Skeletal muscle satellite cell (primary cell): Measurements from ENCODE around the gene BBIP1.

Experiments
- H3K27me3 ChIP-seq: 2 replicates; pipeline ENCODE4 v1.7.0; 2013; ENCODE audit warnings: low read length; ENCODE audit not compliant: control insufficient read depth, insufficient read depth
- H3K36me3 ChIP-seq: 2 replicates; pipeline ENCODE4 v1.7.0; 2013; ENCODE audit warnings: mild to moderate bottlenecking, control low read depth, low read length; ENCODE audit not compliant: insufficient read depth
- H3K4me1 ChIP-seq: 2 replicates; pipeline ENCODE4 v1.7.0; 2013; ENCODE audit warnings: low read length; ENCODE audit not compliant: control insufficient read depth, insufficient read depth
- H3K4me2 ChIP-seq: 2 replicates; pipeline ENCODE4 v1.7.0; 2013; ENCODE audit warnings: mild to moderate bottlenecking, low read length
- H3K4me3 ChIP-seq: 2 replicates; pipeline ENCODE4 v1.7.0; 2013; ENCODE audit warnings: low read length
- H3K9ac ChIP-seq: 2 replicates; pipeline ENCODE4 v1.7.0; 2013; ENCODE audit warnings: mild to moderate bottlenecking, low read depth, low read length, moderate library complexity
- H3K9me3 ChIP-seq: replicated peaks from 2 replicates; pipeline ENCODE4 v1.7.0; 2013; ENCODE audit warnings: mild to moderate bottlenecking, control low read depth, low read length

Gene BBIP1

DNA sequence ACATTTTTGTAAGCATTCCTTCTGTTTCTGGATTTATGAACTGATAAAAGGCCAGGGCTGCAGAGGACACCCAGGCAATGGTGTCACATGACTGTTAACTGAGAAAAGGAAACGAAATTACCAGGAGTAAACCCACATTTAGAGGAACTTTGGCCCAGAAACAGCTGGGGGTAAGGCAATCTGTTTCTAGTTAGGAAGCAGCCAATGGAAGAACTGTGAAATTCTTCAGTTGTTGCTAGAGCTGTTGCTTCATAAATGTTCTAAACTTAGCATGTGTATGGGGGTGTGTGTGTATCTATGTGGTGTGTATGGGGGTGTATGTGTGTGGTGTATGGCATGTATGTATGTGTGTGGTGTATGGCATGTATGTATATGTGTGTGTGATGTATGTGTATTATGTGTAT lies 59.0 kb downstream of the BBIP1 start:
- Histone ChIP-seq H3K27me3 (no peaks in the 10 kb centered on the region), H3K4me3 (no peak overlapping the region), H3K4me2 (no peak overlapping the region), H3K9me3 (no peaks in the 10 kb centered on the region), H3K9ac (no peak overlapping the region), H3K4me1 (peaks cover 7% of the 10 kb centered on the region), H3K36me3 (no peaks in the 10 kb centered on the region)

DNA sequence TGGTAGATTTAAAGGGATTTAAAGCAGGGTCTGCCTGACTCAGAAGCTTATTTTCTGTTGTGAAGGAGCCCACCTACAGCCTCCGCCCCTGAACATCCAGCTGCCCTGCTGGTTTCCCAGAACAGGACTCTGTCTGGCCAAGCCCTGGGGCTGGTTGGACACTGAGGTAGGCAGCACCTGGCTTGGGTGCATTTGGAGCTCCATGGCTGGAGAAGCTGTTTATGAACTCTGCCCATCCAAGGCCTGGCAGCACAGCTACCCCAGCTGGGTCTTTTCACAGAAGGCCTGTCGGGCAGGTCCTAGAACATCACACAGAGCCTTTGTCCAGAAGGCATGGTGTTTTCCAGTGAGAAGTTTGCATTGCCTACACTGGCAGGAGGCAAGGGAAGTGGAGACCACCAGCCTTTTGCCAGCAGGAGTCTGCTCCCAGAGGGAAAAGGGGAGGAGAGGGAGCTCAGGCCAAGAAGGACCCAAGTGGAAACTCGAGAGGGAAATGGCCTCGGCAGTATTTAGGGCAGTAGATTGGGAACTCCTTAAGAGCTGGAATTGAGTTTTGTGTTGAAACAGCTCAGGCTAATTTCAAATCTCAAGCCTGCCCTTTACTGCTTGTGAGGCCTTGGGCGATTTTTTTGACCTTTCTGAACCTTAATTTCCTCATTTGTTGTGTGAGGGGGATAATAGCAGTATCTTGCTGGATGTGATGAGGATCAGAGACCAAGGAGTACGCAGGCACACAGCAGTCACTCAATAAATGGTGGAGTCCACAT lies 59.6 kb downstream of the BBIP1 start:
- Histone ChIP-seq H3K9me3 (no peaks in the 10 kb centered on the region), H3K36me3 (no peaks in the 10 kb centered on the region), H3K9ac (no peak overlapping the region), H3K27me3 (no peaks in the 10 kb centered on the region), H3K4me1 (peaks cover 1% of the 10 kb centered on the region), H3K4me3 (no peak overlapping the region), H3K4me2 (no peak overlapping the region)

DNA sequence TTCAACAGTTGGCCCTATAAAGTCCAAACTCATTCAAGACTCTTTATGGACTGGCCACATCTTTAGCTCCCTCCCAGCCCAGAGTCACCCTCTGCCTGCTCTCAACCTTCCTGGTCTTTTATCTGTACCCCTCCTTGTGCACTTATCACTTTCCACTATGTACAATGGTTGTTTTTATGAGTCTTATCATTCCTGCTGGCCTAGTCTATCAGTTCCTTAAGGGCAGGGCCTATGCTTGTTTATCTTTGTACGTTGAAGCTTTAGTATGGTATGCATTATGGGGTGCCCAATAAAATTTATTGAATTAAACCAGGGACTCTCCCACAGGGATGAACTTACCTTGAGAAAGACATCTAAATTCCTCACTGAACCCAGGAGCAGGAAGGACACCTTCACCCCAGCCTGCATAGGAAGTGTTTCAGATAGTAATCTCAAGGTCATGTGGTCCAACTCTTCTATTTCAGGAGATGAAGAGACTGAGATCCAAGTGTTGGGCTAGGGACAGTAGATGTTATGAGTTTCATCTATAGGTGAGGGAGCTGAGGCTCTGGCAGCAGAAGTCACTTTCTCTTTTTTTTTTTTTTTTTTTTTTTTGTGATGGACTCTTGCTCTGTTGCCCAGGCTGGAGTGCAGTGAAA lies 60.6 kb downstream of the BBIP1 start:
- Histone ChIP-seq H3K4me2 (no peak overlapping the region), H3K9ac (no peak overlapping the region), H3K4me3 (no peak overlapping the region), H3K9me3 (no peaks in the 10 kb centered on the region), H3K36me3 (no peaks in the 10 kb centered on the region), H3K27me3 (no peaks in the 10 kb centered on the region), H3K4me1 (no peaks in the 10 kb centered on the region)

- no peak overlapping the region for H3K4me3 ChIP-seq
- no peaks in the 10 kb centered on the region for H3K36me3 ChIP-seq
- H3K27me3 ChIP-seq, result peaks cover 4% of the 10 kb centered on the region
- H3K4me1 ChIP-seq, result no peaks in the 10 kb centered on the region
- H3K9ac ChIP-seq, result no peak overlapping the region
- H3K4me2 ChIP-seq, result no peak overlapping the region
- H3K9me3 ChIP-seq, result no peaks in the 10 kb centered on the region
Measured at GRCh38 chr10:110857265-110858171, 61.5 kb downstream of the BBIP1 start.

DNA sequence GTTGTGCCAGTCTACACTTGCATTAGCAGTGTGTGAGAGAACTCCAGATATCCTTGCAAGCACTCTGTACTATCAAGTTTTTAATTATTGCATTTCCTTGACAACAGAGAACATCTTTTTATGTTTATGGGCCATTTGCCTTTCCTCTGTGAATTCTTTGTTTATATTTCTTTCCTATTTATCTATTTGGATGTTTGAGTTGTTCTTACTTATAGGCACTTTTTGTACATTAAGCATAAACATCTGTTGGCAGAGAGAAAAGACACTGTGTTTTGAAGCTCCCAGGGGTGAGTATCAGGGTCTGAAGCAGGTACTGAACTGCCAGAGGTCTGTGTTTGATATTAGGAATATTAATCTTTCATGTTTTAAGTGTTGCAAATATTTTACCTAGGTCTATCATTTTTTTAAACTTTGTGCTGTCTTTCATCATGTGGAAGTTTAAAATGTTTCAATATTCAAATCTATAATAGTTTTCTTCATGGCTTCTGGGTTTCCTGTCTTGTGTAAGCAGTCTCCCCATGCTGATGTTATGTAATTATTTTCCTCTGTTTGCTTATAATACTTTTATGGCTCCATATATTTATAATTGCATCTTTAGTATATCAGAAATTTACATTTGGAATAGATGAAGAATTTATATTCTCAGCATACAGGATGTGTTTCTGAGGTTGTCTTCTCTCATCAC lies 64.9 kb downstream of the BBIP1 start:
- Histone ChIP-seq H3K4me2 (no peak overlapping the region), H3K27me3 (peaks cover 7% of the 10 kb centered on the region), H3K9me3 (no peaks in the 10 kb centered on the region), H3K4me3 (no peak overlapping the region), H3K9ac (no peak overlapping the region), H3K36me3 (no peaks in the 10 kb centered on the region), H3K4me1 (peaks cover 4% of the 10 kb centered on the region)

GRCh38 chr10:110852947-110853346 lies 66.0 kb downstream of the BBIP1 start:
- Histone ChIP-seq H3K4me2 (no peak overlapping the region), H3K4me1 (peaks cover 4% of the 10 kb centered on the region), H3K9ac (no peak overlapping the region), H3K4me3 (no peak overlapping the region), H3K9me3 (no peaks in the 10 kb centered on the region), H3K36me3 (no peaks in the 10 kb centered on the region), H3K27me3 (peaks cover 7% of the 10 kb centered on the region)

GRCh38 chr10:110852255-110852896 lies 66.6 kb downstream of the BBIP1 start:
- H3K36me3 ChIP-seq, result no peaks in the 10 kb centered on the region
- no peak overlapping the region for H3K4me2 ChIP-seq
- no peak overlapping the region for H3K4me3 ChIP-seq
- no peaks in the 10 kb centered on the region for H3K9me3 ChIP-seq
- peaks cover 10% of the 10 kb centered on the region for H3K27me3 ChIP-seq
- peaks cover 4% of the 10 kb centered on the region for H3K4me1 ChIP-seq
- no peak overlapping the region for H3K9ac ChIP-seq

DNA sequence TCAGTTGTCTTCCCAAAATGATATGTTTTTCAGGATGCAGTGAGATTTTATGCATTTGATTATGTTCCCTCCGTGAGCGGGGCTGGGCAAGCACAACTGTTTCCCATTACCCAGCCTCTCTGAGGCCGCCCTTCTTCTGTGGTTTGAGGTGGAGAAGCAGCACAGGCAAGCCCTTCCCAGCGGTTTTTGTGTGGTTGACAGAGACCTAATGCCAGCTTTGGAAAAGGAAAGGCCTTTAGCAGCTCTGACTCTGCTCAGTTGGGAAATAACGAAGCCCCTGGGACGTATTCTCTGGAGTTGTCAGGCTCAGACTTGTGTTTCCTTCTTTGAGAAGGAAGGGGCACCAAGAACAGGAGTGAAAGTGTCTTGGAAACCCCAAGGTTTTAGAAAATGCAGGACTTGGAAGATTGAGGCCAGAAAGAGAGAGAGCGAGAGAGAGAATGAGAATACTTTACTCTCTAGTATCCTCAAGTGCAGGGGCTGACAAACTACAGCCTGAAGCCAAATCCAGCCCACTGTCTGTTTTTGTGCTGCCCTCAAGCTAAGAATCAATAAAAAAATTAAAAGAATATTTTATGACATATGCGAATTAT lies 67.9 kb downstream of the BBIP1 start:
- no peak overlapping the region for H3K4me2 ChIP-seq
- H3K4me1 ChIP-seq, result peaks cover 4% of the 10 kb centered on the region
- no peak overlapping the region for H3K4me3 ChIP-seq
- H3K9ac ChIP-seq, result no peak overlapping the region
- no peaks in the 10 kb centered on the region for H3K36me3 ChIP-seq
- peaks cover 20% of the 10 kb centered on the region for H3K27me3 ChIP-seq
- H3K9me3 ChIP-seq, result no peaks in the 10 kb centered on the region

GRCh38 chr10:110850099-110850498 lies 68.9 kb downstream of the BBIP1 start:
- Histone ChIP-seq H3K9ac (no peak overlapping the region), H3K4me1 (peaks cover 4% of the 10 kb centered on the region)

More at GRCh38 chr10:110850099-110850498, 68.9 kb downstream of the BBIP1 start:
- no peak overlapping the region for H3K4me2 ChIP-seq
- no peak overlapping the region for H3K4me3 ChIP-seq
- no peaks in the 10 kb centered on the region for H3K36me3 ChIP-seq
- no peaks in the 10 kb centered on the region for H3K9me3 ChIP-seq
- peaks cover 20% of the 10 kb centered on the region for H3K27me3 ChIP-seq
